K562 (cell line): ENCODE data around the gene PUSL1. TPM values are rescaled to one million over a fixed set of nuclear protein-coding genes. Genes with fewer than 3 reads are reported as not detected.

Experiments
- ARID1B ChIP-seq: fragments of 450-650 bp; IDR thresholded peaks from 2 replicates; pipeline ENCODE4 v1.6.1; 2016; ENCODE audit warnings: antibody characterized with exemption, mild to moderate bottlenecking, inconsistent platforms
- CBX2 ChIP-seq: fragments of 200-600 bp; sonication (generic); IDR thresholded peaks from one replicate; pipeline ENCODE4 v1.6.1; 2012; ENCODE audit warnings: mild to moderate bottlenecking, low read length, inconsistent platforms; ENCODE audit not compliant: insufficient read depth, poor library complexity, severe bottlenecking
- FOXK1 ChIP-seq: sonication (generic); formaldehyde crosslinking; IDR thresholded peaks from 2 replicates; pipeline ENCODE4 v1.8.0; 2022; ENCODE audit warnings: missing genetic modification reagents, mild to moderate bottlenecking, borderline replicate concordance
- KAT7 ChIP-seq: sonication (generic); formaldehyde crosslinking; IDR thresholded peaks from 2 replicates; pipeline ENCODE4 v1.8.0; 2022; ENCODE audit warnings: missing genetic modification reagents, mild to moderate bottlenecking, borderline replicate concordance
- MAFK ChIP-seq: IDR thresholded peaks from 2 replicates; pipeline ENCODE4 v1.6.1; 2011; ENCODE audit warnings: low read length, improper control_type of control experiment
- MCM7 ChIP-seq, 2 experiments: fragments of 450-650 bp; IDR thresholded peaks; 2 replicates each; pipeline ENCODE4 v1.6.1; 2016 to 2018
- MTA3 ChIP-seq: fragments of 450-650 bp; formaldehyde crosslinking; IDR thresholded peaks from 2 replicates; pipeline ENCODE4 v1.6.1; 2017; ENCODE audit warnings: mild to moderate bottlenecking, borderline replicate concordance
- NFE2L1 ChIP-seq: fragments of 450-650 bp; IDR thresholded peaks from 2 replicates; pipeline ENCODE4 v1.6.1; 2016; ENCODE audit warnings: missing genetic modification characterization, low read depth, mild to moderate bottlenecking, missing compliant biosample characterization, moderate library complexity, borderline replicate concordance
- RAD51 ChIP-seq: fragments of 450-650 bp; IDR thresholded peaks from 2 replicates; pipeline ENCODE4 v1.7.1; 2016; ENCODE audit warnings: low read depth, mild to moderate bottlenecking, borderline replicate concordance
- RBM22 ChIP-seq: fragments of 200-400 bp; formaldehyde crosslinking; IDR thresholded peaks from 2 replicates; pipeline ENCODE4 v1.6.1; 2018; ENCODE audit warnings: low read length, low read depth; ENCODE audit not compliant: poor library complexity, severe bottlenecking
- RFX1 ChIP-seq: fragments of 450-650 bp; IDR thresholded peaks from 2 replicates; pipeline ENCODE4 v1.6.1; 2016; ENCODE audit warnings: mild to moderate bottlenecking, moderate library complexity
- TBP ChIP-seq: optimal IDR thresholded peaks from 2 replicates; pipeline ENCODE3; 2011; ENCODE audit warnings: low read depth, low read length, improper control_type of control experiment
- ZNF354B ChIP-seq: fragments of 250-450 bp; sonication (Bioruptor Pico); IDR thresholded peaks from 2 replicates; pipeline ENCODE4 v1.4.0; 2020
- ZNF586 ChIP-seq: fragments of 450-650 bp; formaldehyde crosslinking; conservative IDR thresholded peaks from 2 replicates; pipeline ENCODE4 v1.4.0; 2020; ENCODE audit warnings: mild to moderate bottlenecking, moderate library complexity
- polyA plus RNA-seq, 8 experiments: library from polyadenylated mRNA; depleted of rRNA in 4 of 8; stranded (reverse) in 5 of 8; unstranded in 3 of 8; fragments of >200 nt; fragmentation: Nextera tagmentation in 2 of 8; fragmentation: Illumina TruSeq in 1 of 8; extraction: Ambion mirVana in 2 of 8; extraction: Trizol in 1 of 8; gene quantifications; 2 replicates each; pipeline versions ENCODE4 v1.2.1 to v1.2.3, GENCODE V29; 2011 to 2014; ENCODE audit warnings: inconsistent platforms in 1 of 8, missing spikeins in 1 of 8
- total RNA-seq, 7 experiments: library from RNA; depleted of rRNA in 6 of 7; stranded (reverse); fragments of >200 nt in 6 of 7; fragmentation: Illumina TruSeq in 2 of 7; extraction: Trizol in 2 of 7; gene quantifications; 2 replicates each; pipeline versions ENCODE4 v1.2.1 to v1.2.3, GENCODE V29; 2011 to 2021; ENCODE audit warnings: low replicate concordance in 1 of 7
- TF ChIP-seq, protein P1 (sequence below): sonication (generic); formaldehyde crosslinking; IDR thresholded peaks from 2 replicates; pipeline ENCODE4 v1.8.1; 2023; ENCODE audit warnings: mild to moderate bottlenecking, missing genetic modification reagents, moderate library complexity
- TF ChIP-seq, protein P2 (sequence below): fragments of 200-800 bp; sonication (Bioruptor generic); IDR thresholded peaks from 2 replicates; pipeline ENCODE4 v1.6.1; 2017; ENCODE audit warnings: missing genetic modification characterization, missing compliant biosample characterization
- TF ChIP-seq, protein P3 (sequence below): IDR thresholded peaks from 3 replicates; pipeline ENCODE4 v1.6.1; 2011; ENCODE audit warnings: borderline replicate concordance, mild to moderate bottlenecking; ENCODE audit not compliant: insufficient read length, insufficient read depth
- TF ChIP-seq, protein P4 (sequence below): fragments of 450-650 bp; formaldehyde crosslinking; IDR thresholded peaks from 2 replicates; pipeline ENCODE4 v1.4.0; 2020; ENCODE audit warnings: mild to moderate bottlenecking, mixed read lengths
- TF ChIP-seq, protein P5 (sequence below): IDR thresholded peaks from 2 replicates; pipeline ENCODE4 v1.6.1; 2016; ENCODE audit warnings: missing genetic modification characterization, missing compliant biosample characterization

The PUSL1 gene
- total and polyA plus RNA-seq, 9 of the 15 experiments (the other 6 are each of a cell fraction or from before 2014, with no cell fraction given) = 0.62 to 86.9 (median 13.6) TPM

DNA sequence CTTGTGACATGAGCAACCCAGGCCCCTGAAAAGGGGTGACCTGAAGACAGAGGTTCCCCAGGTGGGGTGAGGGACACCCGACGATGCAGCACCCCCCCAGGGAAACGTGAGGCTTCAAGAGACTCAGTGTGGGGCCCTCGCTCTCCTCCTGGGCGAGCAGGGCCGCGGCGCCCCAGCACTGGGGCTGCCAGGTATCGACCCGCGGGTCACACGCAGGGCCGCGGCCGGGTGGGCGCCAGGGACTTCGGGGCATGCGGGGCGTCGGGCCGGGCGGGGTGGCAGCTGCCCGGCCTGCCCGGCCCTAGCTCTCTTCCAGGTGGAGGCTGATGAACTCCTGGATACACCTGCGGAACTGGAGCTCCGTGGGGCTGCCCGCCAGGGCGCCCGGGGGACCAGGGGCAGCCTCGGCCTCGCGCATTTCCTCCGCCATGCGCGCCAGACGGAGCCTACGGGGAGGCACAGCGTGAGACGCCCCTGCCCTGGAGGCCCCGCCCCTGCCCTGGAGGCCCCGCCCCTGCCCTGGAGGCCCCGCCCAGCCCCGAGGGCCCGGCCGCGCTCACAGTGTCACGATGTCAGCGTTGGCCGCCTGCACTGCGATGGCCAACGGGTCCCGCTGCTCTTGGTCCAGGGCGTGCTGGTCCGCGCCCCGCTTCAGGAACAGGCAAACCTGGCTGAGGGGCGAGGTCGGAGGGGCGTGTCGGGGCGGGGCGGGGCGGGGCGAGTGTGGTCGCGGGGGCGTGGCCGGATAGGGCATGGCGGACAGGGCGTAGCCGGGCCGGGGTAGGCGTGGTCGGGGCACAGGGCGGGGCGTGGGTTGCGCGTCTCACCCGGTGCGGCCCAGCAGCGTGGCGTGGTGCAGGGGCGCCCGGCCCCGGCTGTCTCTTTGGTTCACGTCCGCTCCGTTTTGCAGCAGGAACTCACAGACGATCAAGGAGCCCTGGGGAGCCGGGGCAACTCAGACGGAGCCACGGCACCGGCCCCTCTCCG lies 14.8 kb upstream of the PUSL1 start (continued):
- TF ChIP-seq CBX2 = no peak
- TF ChIP-seq, protein P1, sequence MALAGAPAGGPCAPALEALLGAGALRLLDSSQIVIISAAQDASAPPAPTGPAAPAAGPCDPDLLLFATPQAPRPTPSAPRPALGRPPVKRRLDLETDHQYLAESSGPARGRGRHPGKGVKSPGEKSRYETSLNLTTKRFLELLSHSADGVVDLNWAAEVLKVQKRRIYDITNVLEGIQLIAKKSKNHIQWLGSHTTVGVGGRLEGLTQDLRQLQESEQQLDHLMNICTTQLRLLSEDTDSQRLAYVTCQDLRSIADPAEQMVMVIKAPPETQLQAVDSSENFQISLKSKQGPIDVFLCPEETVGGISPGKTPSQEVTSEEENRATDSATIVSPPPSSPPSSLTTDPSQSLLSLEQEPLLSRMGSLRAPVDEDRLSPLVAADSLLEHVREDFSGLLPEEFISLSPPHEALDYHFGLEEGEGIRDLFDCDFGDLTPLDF (CRISPR knock-in tag) = no peak
- TF ChIP-seq, protein P2, sequence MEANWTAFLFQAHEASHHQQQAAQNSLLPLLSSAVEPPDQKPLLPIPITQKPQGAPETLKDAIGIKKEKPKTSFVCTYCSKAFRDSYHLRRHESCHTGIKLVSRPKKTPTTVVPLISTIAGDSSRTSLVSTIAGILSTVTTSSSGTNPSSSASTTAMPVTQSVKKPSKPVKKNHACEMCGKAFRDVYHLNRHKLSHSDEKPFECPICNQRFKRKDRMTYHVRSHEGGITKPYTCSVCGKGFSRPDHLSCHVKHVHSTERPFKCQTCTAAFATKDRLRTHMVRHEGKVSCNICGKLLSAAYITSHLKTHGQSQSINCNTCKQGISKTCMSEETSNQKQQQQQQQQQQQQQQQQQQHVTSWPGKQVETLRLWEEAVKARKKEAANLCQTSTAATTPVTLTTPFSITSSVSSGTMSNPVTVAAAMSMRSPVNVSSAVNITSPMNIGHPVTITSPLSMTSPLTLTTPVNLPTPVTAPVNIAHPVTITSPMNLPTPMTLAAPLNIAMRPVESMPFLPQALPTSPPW (CRISPR knock-in tag) = peak; percentile 48; the same call in 1 of the 2 replicates
- TF ChIP-seq MCM7 (IDR thresholded peaks at IDR 0.05) = no peak
- TF ChIP-seq, protein P3, sequence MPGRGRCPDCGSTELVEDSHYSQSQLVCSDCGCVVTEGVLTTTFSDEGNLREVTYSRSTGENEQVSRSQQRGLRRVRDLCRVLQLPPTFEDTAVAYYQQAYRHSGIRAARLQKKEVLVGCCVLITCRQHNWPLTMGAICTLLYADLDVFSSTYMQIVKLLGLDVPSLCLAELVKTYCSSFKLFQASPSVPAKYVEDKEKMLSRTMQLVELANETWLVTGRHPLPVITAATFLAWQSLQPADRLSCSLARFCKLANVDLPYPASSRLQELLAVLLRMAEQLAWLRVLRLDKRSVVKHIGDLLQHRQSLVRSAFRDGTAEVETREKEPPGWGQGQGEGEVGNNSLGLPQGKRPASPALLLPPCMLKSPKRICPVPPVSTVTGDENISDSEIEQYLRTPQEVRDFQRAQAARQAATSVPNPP = no peak
- no peak for TF ChIP-seq MTA3
- TF ChIP-seq RFX1 = no peak
- TF ChIP-seq, protein P4, sequence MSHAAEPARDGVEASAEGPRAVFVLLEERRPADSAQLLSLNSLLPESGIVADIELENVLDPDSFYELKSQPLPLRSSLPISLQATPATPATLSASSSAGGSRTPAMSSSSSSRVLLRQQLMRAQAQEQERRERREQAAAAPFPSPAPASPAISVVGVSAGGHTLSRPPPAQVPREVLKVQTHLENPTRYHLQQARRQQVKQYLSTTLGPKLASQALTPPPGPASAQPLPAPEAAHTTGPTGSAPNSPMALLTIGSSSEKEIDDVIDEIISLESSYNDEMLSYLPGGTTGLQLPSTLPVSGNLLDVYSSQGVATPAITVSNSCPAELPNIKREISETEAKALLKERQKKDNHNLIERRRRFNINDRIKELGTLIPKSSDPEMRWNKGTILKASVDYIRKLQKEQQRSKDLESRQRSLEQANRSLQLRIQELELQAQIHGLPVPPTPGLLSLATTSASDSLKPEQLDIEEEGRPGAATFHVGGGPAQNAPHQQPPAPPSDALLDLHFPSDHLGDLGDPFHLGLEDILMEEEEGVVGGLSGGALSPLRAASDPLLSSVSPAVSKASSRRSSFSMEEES = no peak
- no peak for TF ChIP-seq RAD51
- no peak for TF ChIP-seq KAT7 (CRISPR knock-in tag)
- TF ChIP-seq NFE2L1 (tag) = no peak
- TF ChIP-seq FOXK1 (CRISPR knock-in tag) = no peak
- TF ChIP-seq RBM22 = no peak
- TF ChIP-seq, protein P5, sequence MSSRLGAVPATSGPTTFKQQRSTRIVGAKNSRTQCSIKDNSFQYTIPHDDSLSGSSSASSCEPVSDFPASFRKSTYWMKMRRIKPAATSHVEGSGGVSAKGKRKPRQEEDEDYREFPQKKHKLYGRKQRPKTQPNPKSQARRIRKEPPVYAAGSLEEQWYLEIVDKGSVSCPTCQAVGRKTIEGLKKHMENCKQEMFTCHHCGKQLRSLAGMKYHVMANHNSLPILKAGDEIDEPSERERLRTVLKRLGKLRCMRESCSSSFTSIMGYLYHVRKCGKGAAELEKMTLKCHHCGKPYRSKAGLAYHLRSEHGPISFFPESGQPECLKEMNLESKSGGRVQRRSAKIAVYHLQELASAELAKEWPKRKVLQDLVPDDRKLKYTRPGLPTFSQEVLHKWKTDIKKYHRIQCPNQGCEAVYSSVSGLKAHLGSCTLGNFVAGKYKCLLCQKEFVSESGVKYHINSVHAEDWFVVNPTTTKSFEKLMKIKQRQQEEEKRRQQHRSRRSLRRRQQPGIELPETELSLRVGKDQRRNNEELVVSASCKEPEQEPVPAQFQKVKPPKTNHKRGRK (tag) = no peak
- TF ChIP-seq MAFK = no peak
- peak; percentile 25 for TF ChIP-seq TBP
- TF ChIP-seq ZNF586 (CRISPR knock-in tag) = no peak
- no peak for TF ChIP-seq ZNF354B (CRISPR knock-in tag)
- no peak for TF ChIP-seq ARID1B
